AML-193 (cell line): ENCODE results near the gene ZBTB49.
"Not testable (repeated sequence)": the region's sequence is repeated elsewhere in the genome, so short reads cannot be mapped to it uniquely, and the experiment has no call there.

Source experiments
- DNase-seq, 2 experiments: peaks; one replicate each; lab custom pipeline; 2025; lab: John Stamatoyannopoulos, UW

Gene ZBTB49

GRCh38 chr4:4323705-4324534 lies 33.9 kb downstream of the ZBTB49 start:
- no peak for DNase-seq

GRCh38 chr4:4325321-4325720 lies 35.3 kb downstream of the ZBTB49 start:
- no peak for DNase-seq

- no peak for DNase-seq
Observed at GRCh38 chr4:4326166-4326565, 36.1 kb downstream of the ZBTB49 start.

GRCh38 chr4:4327652-4328121 lies 37.6 kb downstream of the ZBTB49 start:
- DNase-seq, result no peak

GRCh38 chr4:4328206-4328605 lies 38.2 kb downstream of the ZBTB49 start:
- no peak for DNase-seq

GRCh38 chr4:4328840-4329239 lies 38.8 kb downstream of the ZBTB49 start:
- no peak for DNase-seq

GRCh38 chr4:4329496-4329895 lies 39.4 kb downstream of the ZBTB49 start:
- DNase-seq, result no peak

GRCh38 chr4:4330794-4331193 lies 40.7 kb downstream of the ZBTB49 start:
- no peak for DNase-seq

GRCh38 chr4:4332529-4332928 lies 42.5 kb downstream of the ZBTB49 start:
- no peak for DNase-seq

- no peak for DNase-seq
Observed at GRCh38 chr4:4333265-4333706, 43.2 kb downstream of the ZBTB49 start.

GRCh38 chr4:4334798-4335520 lies 44.9 kb downstream of the ZBTB49 start:
- DNase-seq, result peak; percentile 23 to 34

GRCh38 chr4:4338210-4339001 lies 48.4 kb downstream of the ZBTB49 start:
- no peak for DNase-seq

- DNase-seq, result no peak
Observed at GRCh38 chr4:4339504-4340085, 49.5 kb downstream of the ZBTB49 start.

- DNase-seq, result no peak
Observed at GRCh38 chr4:4341861-4342650, 52.0 kb downstream of the ZBTB49 start.

- DNase-seq, result no peak
Observed at GRCh38 chr4:4343038-4343437, 53.0 kb downstream of the ZBTB49 start.

GRCh38 chr4:4344915-4345527 lies 55.0 kb downstream of the ZBTB49 start:
- no peak for DNase-seq

GRCh38 chr4:4347585-4347984 lies 57.5 kb downstream of the ZBTB49 start:
- no peak for DNase-seq

GRCh38 chr4:4348585-4348984 lies 58.5 kb downstream of the ZBTB49 start:
- DNase-seq, result not testable (repeated sequence)

GRCh38 chr4:4349867-4350266 lies 59.8 kb downstream of the ZBTB49 start:
- DNase-seq, result no peak

GRCh38 chr4:4350909-4351308 lies 60.9 kb downstream of the ZBTB49 start:
- no peak for DNase-seq

- DNase-seq, result no peak
Observed at GRCh38 chr4:4355302-4355701, 65.3 kb downstream of the ZBTB49 start.
